OCI-LY1 (cell line): ENCODE results near the gene MMEL1.

Source experiments
- EZH2 ChIP-seq: fragments of 200-600 bp; sonication (generic), shearing (Covaris generic); IDR thresholded peaks from 2 replicates; pipeline ENCODE4 v1.8.0; 2017; ENCODE audit warnings: borderline replicate concordance, mixed run types, mild to moderate bottlenecking, antibody characterized with exemption, low read length, moderate library complexity, mixed read lengths
- TF ChIP-seq, protein P1 (sequence below): fragments of 200-600 bp; sonication (generic), shearing (Covaris generic); IDR thresholded peaks from 2 replicates; pipeline ENCODE4 v1.5.1; 2017; ENCODE audit warnings: mild to moderate bottlenecking, antibody characterized with exemption, low read length, moderate library complexity, mixed read lengths

DNA sequence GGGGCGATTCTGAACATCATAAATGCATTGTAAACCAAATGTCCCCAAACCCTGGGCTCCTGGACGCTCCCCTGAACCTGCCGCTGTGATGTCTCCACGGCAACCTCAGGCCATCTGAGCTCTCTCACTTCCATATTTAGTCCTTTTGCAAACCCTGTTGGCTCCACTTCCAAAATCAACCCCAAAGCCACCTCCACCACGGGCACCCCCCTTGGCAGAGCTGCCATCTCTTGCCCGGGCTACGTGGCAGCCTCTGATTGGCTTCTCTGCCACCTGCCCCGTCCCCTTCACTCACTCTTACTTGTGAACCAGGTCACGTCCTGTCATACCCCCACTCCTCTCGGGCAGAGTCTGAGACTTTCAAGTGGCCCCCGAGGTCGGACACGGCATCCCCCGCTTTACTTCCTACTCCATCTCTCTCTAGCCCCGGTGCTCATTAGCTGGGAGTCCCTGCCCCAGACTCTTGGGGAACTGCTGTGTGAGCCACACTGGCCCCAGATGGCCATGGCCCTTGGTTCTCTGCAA lies 30.4 kb downstream of the MMEL1 start:
- TF ChIP-seq, protein P1, sequence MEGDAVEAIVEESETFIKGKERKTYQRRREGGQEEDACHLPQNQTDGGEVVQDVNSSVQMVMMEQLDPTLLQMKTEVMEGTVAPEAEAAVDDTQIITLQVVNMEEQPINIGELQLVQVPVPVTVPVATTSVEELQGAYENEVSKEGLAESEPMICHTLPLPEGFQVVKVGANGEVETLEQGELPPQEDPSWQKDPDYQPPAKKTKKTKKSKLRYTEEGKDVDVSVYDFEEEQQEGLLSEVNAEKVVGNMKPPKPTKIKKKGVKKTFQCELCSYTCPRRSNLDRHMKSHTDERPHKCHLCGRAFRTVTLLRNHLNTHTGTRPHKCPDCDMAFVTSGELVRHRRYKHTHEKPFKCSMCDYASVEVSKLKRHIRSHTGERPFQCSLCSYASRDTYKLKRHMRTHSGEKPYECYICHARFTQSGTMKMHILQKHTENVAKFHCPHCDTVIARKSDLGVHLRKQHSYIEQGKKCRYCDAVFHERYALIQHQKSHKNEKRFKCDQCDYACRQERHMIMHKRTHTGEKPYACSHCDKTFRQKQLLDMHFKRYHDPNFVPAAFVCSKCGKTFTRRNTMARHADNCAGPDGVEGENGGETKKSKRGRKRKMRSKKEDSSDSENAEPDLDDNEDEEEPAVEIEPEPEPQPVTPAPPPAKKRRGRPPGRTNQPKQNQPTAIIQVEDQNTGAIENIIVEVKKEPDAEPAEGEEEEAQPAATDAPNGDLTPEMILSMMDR, result no peak
- TF ChIP-seq EZH2, result no peak
